Kasumi-1 (cell line): ENCODE data around the gene ALX3.
"Not testable (repeated sequence)": the region's sequence is repeated elsewhere in the genome, so short reads cannot be mapped to it uniquely, and the experiment has no call there.

Source experiments
- DNase-seq, 2 experiments: peaks; one replicate each; lab custom pipeline; 2025; lab: John Stamatoyannopoulos, UW

ALX3 gene

GRCh38 chr1:110047463-110047862 lies 23.0 kb downstream of the ALX3 start:
- DNase-seq: no peak

GRCh38 chr1:110043016-110043415 lies 27.5 kb downstream of the ALX3 start:
- DNase-seq: no peak

- DNase-seq: no peak
Measured at GRCh38 chr1:110040548-110040947, 29.9 kb downstream of the ALX3 start.

DNA sequence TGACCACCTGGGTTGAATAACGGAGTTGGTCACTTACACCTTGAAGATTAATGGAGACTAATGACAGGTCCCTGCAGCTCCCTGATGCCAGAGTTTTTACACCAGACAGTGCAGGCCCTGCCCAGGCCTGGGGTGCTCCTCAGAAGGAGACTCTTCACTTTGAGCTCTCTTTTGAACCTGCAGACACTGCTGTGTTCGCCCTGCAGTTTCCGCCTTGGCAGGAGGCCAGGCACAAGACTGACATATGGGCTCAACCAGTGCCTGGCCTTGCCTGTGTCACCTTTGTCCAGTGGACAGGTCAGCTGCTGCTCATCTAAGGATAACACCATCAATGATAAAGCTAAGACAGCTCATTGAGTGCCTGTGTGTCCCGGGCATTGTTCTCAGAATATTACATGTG lies 30.8 kb downstream of the ALX3 start:
- no peak for DNase-seq

DNA sequence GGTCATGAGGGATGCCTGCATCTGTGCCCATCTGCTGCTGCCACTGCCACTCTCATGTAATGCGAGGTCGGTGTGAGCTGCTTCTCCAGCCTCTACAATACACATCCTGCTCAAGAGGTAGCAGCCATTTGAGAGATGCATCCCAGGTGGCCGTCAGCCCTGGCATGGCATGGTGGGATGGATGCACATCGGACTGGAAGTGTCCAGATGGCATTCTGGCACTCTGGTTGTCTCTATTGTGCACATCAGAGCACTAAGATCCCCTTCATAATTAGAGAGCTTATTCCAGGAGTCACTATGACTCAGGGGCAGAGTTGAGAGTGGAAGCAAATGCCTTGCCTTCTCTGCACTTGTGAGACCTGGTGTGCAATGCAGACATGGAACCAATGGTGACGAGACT lies 32.2 kb downstream of the ALX3 start:
- DNase-seq: no peak

- peak; percentile 45 to 72 for DNase-seq
Measured at GRCh38 chr1:110035236-110035752, 35.2 kb downstream of the ALX3 start.

DNA sequence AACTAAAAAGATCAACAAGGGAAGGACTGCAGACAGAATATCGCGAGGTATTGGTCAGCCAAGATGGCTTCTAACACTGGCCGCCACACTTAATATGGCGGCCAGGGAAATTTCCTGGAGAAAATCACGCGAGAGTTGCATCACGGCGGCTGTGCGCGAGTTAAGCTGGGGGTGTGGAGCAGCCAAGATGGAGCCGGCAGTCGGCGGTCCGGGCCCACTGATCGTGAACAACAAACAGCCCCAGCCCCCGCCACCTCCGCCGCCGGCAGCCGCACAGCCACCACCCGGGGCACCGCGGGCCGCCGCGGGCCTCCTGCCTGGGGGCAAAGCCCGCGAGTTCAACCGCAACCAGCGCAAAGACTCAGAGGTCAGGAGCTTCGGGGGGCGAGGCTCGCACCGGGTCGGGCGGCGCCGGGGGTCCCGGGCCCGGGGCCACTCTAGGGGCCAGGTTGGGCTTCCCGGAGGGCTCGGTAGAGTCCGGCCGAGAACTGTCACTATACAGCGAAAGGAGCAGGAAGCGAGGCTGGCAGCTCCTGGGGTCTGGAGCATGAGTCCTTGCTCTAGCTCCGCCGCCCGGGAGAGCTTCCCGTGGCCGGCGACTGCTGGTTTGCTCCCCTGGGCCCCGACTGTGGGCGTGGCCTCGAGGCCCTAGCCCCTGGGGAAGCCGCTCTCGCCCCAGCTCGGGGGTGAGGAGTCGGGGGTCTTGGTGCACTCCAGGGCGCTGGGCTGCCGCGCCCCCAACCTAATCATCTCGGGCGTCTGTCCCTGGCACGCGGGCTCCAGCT lies 35.8 kb downstream of the ALX3 start, which contains the start of gene STRIP1:
TSS of gene STRIP1 (plus strand) at position 174 of the 785 bp plus-strand sequence. CDS start at position 188, 14 bp downstream.
- peak; percentile 98 for DNase-seq

GRCh38 chr1:110034040-110034450 lies 36.4 kb downstream of the ALX3 start:
- DNase-seq: no peak

DNA sequence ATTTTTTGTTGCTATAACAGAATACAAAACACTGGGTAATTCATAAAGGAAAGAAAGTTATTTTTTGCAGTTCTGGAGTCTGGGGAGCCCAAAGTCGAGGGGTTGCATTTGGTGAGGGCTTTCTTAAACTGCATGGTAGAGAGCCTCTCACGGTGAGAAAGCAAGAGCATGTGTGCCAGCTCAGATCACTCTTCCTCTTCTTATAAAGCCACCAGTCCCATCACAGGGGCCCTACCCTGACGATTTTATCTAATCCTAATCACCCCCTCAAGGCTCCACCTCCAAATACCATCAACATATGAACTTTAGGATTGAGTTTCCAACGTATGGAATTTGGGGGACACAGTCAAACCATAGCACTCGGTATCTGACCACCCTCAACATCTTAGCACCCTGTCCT lies 37.1 kb downstream of the ALX3 start:
- DNase-seq: no peak

- DNase-seq: no peak
Measured at GRCh38 chr1:110032327-110032726, 38.1 kb downstream of the ALX3 start.

GRCh38 chr1:110030687-110031086 lies 39.8 kb downstream of the ALX3 start:
- not testable (repeated sequence) for DNase-seq

- DNase-seq: no peak
Measured at GRCh38 chr1:110024613-110025012, 45.9 kb downstream of the ALX3 start.

DNA sequence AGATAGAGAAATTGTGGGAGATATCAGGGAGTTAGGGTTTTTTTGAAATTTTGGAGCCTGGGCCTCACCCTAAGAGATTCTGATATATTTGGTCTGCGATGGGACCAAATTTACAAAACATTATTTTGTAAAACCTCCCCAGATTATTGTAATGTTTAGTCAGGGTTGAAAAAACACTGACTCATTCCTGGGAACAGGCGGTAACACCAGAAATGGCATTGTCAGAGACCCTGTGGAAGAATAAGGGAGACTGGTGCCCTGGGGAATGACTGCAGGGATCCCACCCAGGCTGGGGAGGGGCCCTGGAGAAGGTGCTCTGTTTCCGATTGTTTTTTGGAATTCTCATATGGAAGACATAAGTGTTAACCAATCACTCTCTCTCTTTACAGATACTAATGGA lies 49.2 kb downstream of the ALX3 start:
- no peak for DNase-seq

DNA sequence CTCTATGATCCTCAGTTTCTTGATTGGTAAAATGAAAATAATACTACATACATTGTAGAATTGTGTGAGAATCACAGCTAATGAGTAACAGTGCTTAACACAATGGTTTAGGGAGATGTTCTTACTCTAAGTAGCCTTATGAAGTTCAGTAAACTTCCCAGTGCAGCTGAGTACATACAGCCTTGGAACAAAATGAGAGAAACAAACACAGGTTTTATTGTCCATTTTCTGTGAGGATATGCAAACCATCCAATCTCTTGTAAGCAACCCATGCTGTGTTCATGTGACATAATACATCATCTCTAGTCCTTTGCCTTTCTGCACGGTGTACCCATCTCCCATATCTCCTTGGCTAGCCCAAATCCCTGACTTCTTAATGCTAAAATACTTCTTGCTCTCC lies 50.7 kb downstream of the ALX3 start:
- no peak for DNase-seq

DNA sequence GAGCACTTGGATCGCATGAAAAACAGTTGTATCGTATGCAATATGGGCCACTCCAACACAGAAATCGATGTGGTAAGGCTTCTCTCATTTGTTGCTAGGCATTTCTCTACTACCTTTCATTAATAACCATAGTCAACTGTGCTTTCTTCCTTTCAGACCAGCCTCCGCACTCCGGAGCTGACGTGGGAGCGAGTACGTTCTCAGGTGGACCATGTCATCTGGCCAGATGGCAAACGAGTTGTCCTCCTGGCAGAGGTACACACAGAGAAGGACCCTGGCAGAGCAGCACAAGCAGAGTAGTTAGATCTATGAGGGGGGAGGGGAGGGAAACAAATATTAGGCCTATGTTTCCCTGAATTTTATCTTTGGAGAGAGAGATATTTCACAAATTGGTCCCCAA lies 52.1 kb downstream of the ALX3 start:
- no peak for DNase-seq

DNA sequence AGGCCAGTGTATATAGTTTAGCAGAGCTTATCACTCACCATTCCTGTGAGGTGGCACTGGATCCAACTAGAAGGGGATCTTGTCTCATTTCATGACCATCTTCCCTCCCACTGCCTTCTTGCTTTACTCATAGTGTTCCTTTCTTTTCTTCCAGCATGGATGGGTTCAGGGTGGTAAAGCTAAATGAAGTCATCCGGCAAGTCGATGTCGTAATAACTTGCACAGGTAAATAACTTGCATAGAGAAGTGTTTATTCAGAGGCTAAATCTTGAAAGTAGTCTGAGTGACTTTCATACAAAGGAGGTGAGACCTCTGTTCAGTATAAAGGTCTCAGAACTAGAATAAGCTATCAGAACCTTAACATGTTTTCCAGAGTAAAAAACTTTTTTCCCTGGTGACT lies 52.7 kb downstream of the ALX3 start:
- no peak for DNase-seq

- DNase-seq: no peak
Measured at GRCh38 chr1:110012100-110012780, 58.2 kb downstream of the ALX3 start.

DNA sequence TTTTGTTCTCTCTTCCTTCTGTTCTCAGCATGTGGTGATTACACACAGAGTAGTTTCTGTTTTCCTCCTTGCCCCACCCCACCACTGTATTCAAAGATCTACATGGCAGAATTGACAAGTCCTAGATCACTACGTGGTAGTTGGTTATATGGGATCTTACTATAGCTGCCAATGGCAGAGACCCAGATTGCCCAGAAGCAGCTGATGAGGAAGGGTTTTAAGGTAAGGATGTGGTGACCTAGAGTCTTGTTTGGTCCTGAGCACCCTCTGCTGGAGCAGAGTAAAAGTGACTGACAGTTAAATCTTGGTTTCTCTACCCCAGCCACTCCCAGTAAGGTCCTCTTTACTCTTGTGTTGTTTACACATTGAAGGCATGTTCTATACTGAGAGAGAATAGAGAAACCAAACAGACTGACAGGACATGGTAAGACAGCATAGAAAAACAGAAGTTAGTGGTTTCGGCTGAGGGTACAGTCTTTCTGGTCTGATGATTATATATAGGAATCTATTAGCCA lies 58.9 kb downstream of the ALX3 start:
- DNase-seq: peak; percentile 74 to 82
